Right atrium auricular region (tissue), 2 donors: ENCODE measurements around the gene BRSK2. TPM values are rescaled to one million over a fixed set of nuclear protein-coding genes. Genes with fewer than 3 reads are reported as not detected.

Experiments
- DNase-seq: peaks from one replicate; pipeline ENCODE4 v3.0.0-alpha.2; 2019; ENCODE audit warnings: low spot score
- H3K27ac ChIP-seq, 2 donors: fragments of 200-600 bp; sonication (generic); 1 replicate in 1 of 2; 2 replicates in 1 of 2; pipeline ENCODE4 v1.5.1; 2016 to 2019
- H3K27me3 ChIP-seq, 2 donors: fragments of 200-600 bp; sonication (generic); one replicate each; pipeline versions ENCODE4 v1.5.1 to v1.6.0; 2017 to 2019
- H3K36me3 ChIP-seq: fragments of 200-600 bp; sonication (generic); one replicate; pipeline ENCODE4 v1.5.1; 2016
- H3K4me1 ChIP-seq, 2 donors: fragments of 200-600 bp; sonication (generic); one replicate each; pipeline versions ENCODE4 v1.5.1 to v1.6.0; 2017 to 2019
- H3K4me3 ChIP-seq, 2 donors: fragments of 200-600 bp; sonication (generic); 1 replicate in 1 of 2; 2 replicates in 1 of 2; pipeline ENCODE4 v1.5.1; 2017 to 2019; ENCODE audit warnings: mild to moderate bottlenecking in 1 of 2, moderate library complexity in 1 of 2
- H3K9me3 ChIP-seq, 2 donors: fragments of 200-600 bp; sonication (generic); one replicate each; pipeline ENCODE4 v1.5.1; 2019
- total RNA-seq, 2 donors: library from RNA; depleted of rRNA; stranded (reverse); fragments of >200 nt; gene quantifications; one replicate each; pipeline ENCODE4 v1.1.0, GENCODE V29; 2016
- TF ChIP-seq, protein P1 (sequence below), 2 donors: fragments of 200-600 bp; sonication (generic); IDR thresholded peaks; one replicate each; pipeline ENCODE4 v1.5.1; 2019; ENCODE audit warnings: antibody characterized with exemption in 2 of 2

BRSK2 gene
- total RNA-seq, 2 donors from 2014 or later: 0.19 to 0.51 TPM

DNA sequence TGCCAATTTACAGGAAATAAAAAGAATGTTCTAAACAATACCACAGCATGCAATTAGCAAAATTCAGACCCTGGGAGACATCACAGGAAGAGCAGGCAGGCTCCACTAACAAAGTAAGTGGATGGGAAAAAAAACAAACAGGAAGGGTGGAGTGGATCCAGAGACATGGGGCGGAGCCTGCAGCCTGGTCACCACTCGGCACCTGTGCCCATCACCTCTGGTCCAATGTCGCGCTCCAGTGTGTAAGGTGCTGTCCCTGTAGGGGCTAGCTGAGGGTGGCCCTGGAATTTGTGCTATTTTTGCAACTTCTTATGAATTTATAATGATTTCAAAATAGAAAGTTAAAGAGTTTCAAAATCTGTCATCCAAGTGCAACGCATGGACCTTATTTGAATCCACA, 107.9 kb downstream of the BRSK2 start:
- Histone ChIP-seq H3K27ac (no peak overlapping the region), H3K27me3 (no peaks in the 10 kb centered on the region), H3K9me3 (no peaks in the 10 kb centered on the region), H3K36me3 (no peaks in the 10 kb centered on the region), H3K4me1 (peaks cover 0 to 40% of the 10 kb centered on the region in 2 donors), H3K4me3 (no peak overlapping the region)
- no peak for DNase-seq
- TF ChIP-seq, protein P1, sequence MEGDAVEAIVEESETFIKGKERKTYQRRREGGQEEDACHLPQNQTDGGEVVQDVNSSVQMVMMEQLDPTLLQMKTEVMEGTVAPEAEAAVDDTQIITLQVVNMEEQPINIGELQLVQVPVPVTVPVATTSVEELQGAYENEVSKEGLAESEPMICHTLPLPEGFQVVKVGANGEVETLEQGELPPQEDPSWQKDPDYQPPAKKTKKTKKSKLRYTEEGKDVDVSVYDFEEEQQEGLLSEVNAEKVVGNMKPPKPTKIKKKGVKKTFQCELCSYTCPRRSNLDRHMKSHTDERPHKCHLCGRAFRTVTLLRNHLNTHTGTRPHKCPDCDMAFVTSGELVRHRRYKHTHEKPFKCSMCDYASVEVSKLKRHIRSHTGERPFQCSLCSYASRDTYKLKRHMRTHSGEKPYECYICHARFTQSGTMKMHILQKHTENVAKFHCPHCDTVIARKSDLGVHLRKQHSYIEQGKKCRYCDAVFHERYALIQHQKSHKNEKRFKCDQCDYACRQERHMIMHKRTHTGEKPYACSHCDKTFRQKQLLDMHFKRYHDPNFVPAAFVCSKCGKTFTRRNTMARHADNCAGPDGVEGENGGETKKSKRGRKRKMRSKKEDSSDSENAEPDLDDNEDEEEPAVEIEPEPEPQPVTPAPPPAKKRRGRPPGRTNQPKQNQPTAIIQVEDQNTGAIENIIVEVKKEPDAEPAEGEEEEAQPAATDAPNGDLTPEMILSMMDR (IDR thresholded peaks at IDR 0.05): no peak

DNA sequence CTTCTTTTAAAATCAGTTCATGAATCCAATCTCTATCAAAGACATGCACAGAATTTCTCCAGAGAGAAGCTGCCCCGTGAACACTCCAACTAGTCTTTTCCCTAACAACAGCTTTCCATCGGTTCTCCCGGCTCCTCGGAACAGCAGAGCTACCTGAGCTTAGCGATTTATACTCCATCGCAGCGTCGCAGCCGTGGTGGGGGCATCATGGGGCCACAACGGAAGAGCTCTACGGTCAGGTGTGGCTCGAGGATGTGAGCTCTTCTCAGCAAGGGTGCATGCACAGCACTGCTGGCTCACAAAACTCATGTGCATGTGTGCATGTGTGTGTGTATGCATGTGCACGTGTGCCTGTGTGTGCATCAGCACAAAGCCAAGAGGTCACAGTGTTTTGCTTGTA, 108.5 kb downstream of the BRSK2 start:
- TF ChIP-seq, protein P1 (IDR thresholded peaks at IDR 0.05): no peak
- no peak overlapping the region for H3K27ac ChIP-seq
- H3K36me3 ChIP-seq: no peaks in the 10 kb centered on the region
- no peak for DNase-seq
- no peak overlapping the region for H3K4me3 ChIP-seq
- H3K4me1 ChIP-seq: peaks cover 0 to 47% of the 10 kb centered on the region in 2 donors
- H3K9me3 ChIP-seq: no peaks in the 10 kb centered on the region
- H3K27me3 ChIP-seq: no peaks in the 10 kb centered on the region

DNA sequence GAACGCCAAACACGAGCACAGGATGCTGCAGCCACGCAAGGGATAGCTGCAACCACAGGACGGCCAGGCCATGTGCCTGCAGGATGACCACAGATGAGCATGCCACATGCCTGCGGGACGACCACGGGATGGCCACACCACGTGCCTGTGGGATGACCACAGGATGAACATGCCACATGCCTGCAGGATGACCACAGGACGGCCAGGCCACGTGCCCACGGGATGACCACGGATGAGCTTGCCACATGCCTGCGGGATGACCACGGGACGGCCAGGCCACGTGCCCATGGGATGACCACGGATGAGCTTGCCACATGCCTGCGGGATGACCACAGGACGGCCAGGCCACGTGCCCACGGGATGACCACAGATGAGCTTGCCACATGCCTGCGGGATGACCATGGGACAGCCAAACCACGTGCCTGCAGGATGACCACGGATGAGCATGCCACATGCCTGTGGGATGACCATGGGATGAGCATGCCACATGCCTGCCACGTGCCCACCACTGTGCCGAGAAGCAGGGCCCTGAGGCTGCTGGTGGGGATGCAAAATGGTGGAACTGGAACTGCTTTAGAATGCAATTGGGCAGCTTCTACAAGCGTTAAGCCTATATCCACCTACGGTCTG, 109.6 kb downstream of the BRSK2 start:
- no peak for DNase-seq
- Histone ChIP-seq H3K27me3 (no peaks in the 10 kb centered on the region), H3K4me1 (peaks cover 0 to 58% of the 10 kb centered on the region in 2 donors), H3K27ac (no peak overlapping the region), H3K9me3 (no peaks in the 10 kb centered on the region), H3K36me3 (no peaks in the 10 kb centered on the region), H3K4me3 (no peak overlapping the region)
- TF ChIP-seq, protein P1 (IDR thresholded peaks at IDR 0.05): no peak

DNA sequence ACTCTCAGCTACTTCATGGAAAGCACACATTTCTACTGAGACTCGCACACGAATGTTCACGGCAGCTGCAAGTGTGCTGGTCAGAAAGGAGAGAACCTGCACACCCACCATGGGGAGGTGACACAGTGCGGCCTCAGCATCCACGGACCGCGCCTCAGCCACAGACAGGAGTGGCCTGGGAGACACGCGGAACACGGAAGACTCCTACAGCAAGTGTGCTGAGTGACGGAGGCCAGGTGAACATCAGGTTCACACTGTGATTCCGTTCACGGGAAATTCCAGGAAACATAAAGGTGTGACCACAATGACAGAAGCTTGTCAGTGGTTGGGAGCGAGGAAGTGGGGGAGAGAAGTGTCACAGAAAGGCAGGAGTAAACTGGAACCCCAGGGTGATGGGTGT, 110.2 kb downstream of the BRSK2 start:
- no peaks in the 10 kb centered on the region for H3K36me3 ChIP-seq
- no peaks in the 10 kb centered on the region for H3K9me3 ChIP-seq
- H3K4me3 ChIP-seq: no peak overlapping the region
- no peak overlapping the region for H3K27ac ChIP-seq
- no peak for DNase-seq
- peaks cover 0 to 63% of the 10 kb centered on the region in 2 donors for H3K4me1 ChIP-seq
- TF ChIP-seq, protein P1 (IDR thresholded peaks at IDR 0.05): no peak
- H3K27me3 ChIP-seq: no peaks in the 10 kb centered on the region

DNA sequence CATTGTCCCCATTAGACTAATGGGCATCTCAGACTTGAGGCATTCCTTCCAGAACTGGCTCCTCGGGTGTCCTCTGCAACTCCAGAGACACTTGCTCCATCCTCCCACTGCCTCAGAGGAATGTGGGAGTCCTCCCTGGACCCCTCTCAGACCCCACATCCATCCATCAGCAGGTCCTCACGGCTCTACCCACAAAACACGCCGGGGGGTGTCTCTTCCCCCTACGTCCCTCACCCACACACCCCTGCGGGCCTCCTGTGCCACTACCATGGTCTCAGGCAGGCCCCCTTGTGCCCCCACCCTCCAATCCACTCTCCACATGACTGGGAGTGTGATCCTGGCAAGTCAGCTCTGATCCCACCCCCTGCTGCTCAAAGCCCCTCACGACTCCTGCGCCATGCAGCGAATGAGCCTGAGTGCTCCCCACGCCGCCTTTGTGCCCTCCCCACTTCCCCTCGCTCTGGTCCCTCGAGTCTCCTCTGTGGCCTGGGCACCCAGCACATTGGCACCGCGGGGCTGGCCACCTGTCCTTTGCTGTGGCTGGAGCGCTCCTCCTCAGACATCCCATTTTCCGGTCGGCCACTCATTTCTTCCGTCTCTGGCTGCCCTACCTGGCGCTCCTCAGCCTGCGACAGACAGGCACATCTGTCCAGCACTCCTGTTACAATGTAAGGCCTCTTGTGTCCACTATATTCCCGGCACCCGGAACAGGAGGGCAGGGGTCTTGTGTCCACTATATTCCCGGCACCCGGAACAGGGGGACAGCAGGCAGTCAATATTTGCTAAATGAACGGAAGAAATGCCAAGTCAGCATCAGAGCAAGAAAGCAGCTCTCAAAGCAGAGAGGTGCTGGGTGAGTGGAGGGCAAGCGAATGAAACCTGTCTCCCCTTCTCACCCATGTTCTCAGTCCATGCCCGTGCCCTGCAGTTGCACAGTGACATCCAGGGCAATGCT, 111.0 kb downstream of the BRSK2 start:
- DNase-seq: no peak
- H3K27me3 ChIP-seq: no peaks in the 10 kb centered on the region

More for the DNA sequence above, 111.0 kb downstream of the BRSK2 start:
- Histone ChIP-seq H3K9me3 (no peaks in the 10 kb centered on the region), H3K4me3 (no peak overlapping the region), H3K27ac (no peak overlapping the region), H3K4me1 (peaks cover 0 to 72% of the 10 kb centered on the region in 2 donors), H3K36me3 (no peaks in the 10 kb centered on the region)
- TF ChIP-seq, protein P1 (IDR thresholded peaks at IDR 0.05): no peak
